ENCODE results near the gene ITPA. TPM values are rescaled to one million over a fixed set of nuclear protein-coding genes. Genes with fewer than 3 reads are reported as not detected.

Gene ITPA
- total RNA-seq, 1 experiment from 2014 or later: 77.3 TPM

DNA sequence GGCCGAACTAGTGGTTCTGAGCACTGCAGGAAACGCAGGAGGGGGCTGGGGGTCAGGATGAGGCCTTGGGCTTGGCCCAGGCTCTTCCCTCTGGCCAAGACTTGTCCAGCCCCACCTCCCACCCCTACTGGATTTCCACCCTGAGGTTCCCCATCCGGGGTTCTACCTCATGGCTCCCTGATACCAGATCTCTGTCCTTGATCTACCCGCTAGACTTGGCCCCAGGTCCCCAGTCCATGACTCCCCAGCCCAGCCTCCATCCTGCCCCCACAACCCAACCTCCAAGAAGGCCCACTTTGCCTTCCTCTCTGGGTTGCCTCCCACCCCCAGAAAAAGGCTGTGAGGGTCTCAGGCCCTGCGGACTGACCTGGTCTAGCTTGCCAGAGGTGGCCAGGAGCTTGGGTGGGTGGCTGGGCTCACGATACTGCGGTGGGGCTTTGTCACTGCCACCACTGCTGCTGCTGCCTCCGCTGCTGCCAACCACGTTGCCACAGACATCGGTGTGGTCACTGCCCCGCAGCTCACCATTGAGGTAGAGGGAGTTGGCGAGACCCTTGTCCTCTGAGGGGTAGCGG, 42.9 kb upstream of the ITPA start:
- no peak overlapping the region for H2AFZ ChIP-seq (ENCODE audit: low read depth, low read length, poor library complexity, severe bottlenecking)
- ATAC-seq (no peak), DNase-seq (ENCODE audit: low read depth, low spot score) (no peak)
- H4K20me1 ChIP-seq (ENCODE audit: insufficient read depth): no peaks in the 10 kb centered on the region
- ChIA-PET POLR2A (no interaction called here), CTCF (no interaction called here), RAD21 (ENCODE audit: low non-redundant PET in 1 of 2, low total read pairs in 2 of 2, uncharacterized antibody in 2 of 2, unreplicated experiment in 2 of 2) (no interaction called here)
- no TSS peak for BruUV-seq (replicated peaks)
- H3K36me3 ChIP-seq (ENCODE audit: control insufficient read depth in 1 of 2, insufficient read depth in 2 of 2, low read length in 2 of 2): no peaks in the 10 kb centered on the region
- H3K4me1 ChIP-seq (ENCODE audit: control insufficient read depth in 1 of 2, insufficient read depth in 2 of 2, low read length in 2 of 2): peaks cover 0 to 4% of the 10 kb centered on the region in 2 experiments; a peak in 1 of 4 replicates
- no peaks in the 10 kb centered on the region for H3K27me3 ChIP-seq (ENCODE audit: insufficient read depth, low read length)
- intact Hi-C loops (cut with micrococcal nuclease): no loop called here
- no peaks in the 10 kb centered on the region for H3K9me3 ChIP-seq (ENCODE audit: control insufficient read depth in 1 of 2, insufficient read depth in 1 of 2, low read depth in 1 of 2, low read length in 2 of 2)
- no peak overlapping the region for H3K4me3 ChIP-seq (replicated peaks in 1 of 2; ENCODE audit: low read depth in 1 of 2, low read length in 2 of 2)
- TF ChIP-seq, protein P1, sequence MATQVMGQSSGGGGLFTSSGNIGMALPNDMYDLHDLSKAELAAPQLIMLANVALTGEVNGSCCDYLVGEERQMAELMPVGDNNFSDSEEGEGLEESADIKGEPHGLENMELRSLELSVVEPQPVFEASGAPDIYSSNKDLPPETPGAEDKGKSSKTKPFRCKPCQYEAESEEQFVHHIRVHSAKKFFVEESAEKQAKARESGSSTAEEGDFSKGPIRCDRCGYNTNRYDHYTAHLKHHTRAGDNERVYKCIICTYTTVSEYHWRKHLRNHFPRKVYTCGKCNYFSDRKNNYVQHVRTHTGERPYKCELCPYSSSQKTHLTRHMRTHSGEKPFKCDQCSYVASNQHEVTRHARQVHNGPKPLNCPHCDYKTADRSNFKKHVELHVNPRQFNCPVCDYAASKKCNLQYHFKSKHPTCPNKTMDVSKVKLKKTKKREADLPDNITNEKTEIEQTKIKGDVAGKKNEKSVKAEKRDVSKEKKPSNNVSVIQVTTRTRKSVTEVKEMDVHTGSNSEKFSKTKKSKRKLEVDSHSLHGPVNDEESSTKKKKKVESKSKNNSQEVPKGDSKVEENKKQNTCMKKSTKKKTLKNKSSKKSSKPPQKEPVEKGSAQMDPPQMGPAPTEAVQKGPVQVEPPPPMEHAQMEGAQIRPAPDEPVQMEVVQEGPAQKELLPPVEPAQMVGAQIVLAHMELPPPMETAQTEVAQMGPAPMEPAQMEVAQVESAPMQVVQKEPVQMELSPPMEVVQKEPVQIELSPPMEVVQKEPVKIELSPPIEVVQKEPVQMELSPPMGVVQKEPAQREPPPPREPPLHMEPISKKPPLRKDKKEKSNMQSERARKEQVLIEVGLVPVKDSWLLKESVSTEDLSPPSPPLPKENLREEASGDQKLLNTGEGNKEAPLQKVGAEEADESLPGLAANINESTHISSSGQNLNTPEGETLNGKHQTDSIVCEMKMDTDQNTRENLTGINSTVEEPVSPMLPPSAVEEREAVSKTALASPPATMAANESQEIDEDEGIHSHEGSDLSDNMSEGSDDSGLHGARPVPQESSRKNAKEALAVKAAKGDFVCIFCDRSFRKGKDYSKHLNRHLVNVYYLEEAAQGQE (IDR thresholded peaks at IDR 0.05; ENCODE audit: low read depth): no peak
- TF ChIP-seq, protein P2, sequence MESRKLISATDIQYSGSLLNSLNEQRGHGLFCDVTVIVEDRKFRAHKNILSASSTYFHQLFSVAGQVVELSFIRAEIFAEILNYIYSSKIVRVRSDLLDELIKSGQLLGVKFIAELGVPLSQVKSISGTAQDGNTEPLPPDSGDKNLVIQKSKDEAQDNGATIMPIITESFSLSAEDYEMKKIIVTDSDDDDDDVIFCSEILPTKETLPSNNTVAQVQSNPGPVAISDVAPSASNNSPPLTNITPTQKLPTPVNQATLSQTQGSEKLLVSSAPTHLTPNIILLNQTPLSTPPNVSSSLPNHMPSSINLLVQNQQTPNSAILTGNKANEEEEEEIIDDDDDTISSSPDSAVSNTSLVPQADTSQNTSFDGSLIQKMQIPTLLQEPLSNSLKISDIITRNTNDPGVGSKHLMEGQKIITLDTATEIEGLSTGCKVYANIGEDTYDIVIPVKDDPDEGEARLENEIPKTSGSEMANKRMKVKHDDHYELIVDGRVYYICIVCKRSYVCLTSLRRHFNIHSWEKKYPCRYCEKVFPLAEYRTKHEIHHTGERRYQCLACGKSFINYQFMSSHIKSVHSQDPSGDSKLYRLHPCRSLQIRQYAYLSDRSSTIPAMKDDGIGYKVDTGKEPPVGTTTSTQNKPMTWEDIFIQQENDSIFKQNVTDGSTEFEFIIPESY (IDR thresholded peaks at IDR 0.05; ENCODE audit: extremely low read depth, insufficient replicate concordance, low read length): no peak
- TF ChIP-seq EGR1 (IDR thresholded peaks at IDR 0.05; ENCODE audit: low read depth) (no peak), EZH2 (IDR thresholded peaks at IDR 0.05) (no peak), FOSL1 (IDR thresholded peaks at IDR 0.05; ENCODE audit: low read depth) (no peak), SIN3A (IDR thresholded peaks at IDR 0.05; ENCODE audit: low read depth) (no peak), POLR2AphosphoS5 (IDR thresholded peaks at IDR 0.05; ENCODE audit: low read depth, low read length) (no peak), RAD21 (IDR thresholded peaks at IDR 0.05; ENCODE audit: low read depth) (no peak), ZFX (IDR thresholded peaks at IDR 0.05) (no peak), ELF1 (IDR thresholded peaks at IDR 0.05; ENCODE audit: borderline replicate concordance, low read depth) (no peak), YY1 (IDR thresholded peaks at IDR 0.05; ENCODE audit: extremely low read depth, insufficient replicate concordance, low read depth, low read length) (no peak)
- TF ChIP-seq, protein P3, sequence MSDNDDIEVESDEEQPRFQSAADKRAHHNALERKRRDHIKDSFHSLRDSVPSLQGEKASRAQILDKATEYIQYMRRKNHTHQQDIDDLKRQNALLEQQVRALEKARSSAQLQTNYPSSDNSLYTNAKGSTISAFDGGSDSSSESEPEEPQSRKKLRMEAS (IDR thresholded peaks at IDR 0.05): no peak
- TF ChIP-seq, protein P4, sequence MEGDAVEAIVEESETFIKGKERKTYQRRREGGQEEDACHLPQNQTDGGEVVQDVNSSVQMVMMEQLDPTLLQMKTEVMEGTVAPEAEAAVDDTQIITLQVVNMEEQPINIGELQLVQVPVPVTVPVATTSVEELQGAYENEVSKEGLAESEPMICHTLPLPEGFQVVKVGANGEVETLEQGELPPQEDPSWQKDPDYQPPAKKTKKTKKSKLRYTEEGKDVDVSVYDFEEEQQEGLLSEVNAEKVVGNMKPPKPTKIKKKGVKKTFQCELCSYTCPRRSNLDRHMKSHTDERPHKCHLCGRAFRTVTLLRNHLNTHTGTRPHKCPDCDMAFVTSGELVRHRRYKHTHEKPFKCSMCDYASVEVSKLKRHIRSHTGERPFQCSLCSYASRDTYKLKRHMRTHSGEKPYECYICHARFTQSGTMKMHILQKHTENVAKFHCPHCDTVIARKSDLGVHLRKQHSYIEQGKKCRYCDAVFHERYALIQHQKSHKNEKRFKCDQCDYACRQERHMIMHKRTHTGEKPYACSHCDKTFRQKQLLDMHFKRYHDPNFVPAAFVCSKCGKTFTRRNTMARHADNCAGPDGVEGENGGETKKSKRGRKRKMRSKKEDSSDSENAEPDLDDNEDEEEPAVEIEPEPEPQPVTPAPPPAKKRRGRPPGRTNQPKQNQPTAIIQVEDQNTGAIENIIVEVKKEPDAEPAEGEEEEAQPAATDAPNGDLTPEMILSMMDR (IDR thresholded peaks at IDR 0.05 in 2 of 3, conservative IDR thresholded peaks at IDR 0.05 in 1 of 3; ENCODE audit: borderline replicate concordance in 1 of 3, insufficient read depth in 1 of 3, low read depth in 2 of 3, low read length in 2 of 3): no peak
- no peaks in the 10 kb centered on the region for H3K79me2 ChIP-seq (ENCODE audit: insufficient read depth, low read length)
- no peak overlapping the region for H3K9ac ChIP-seq (ENCODE audit: low read length)
- no peaks in the 10 kb centered on the region for H3K9me2 ChIP-seq (ENCODE audit: insufficient read depth)
- H3K4me2 ChIP-seq (ENCODE audit: low read length): no peak overlapping the region
- H3K27ac ChIP-seq (ENCODE audit: low read depth, low read length): no peak overlapping the region

All from HCT116 (cell line).